ENCODE results near the gene TOX3. TPM values are rescaled to one million over a fixed set of nuclear protein-coding genes. Genes with fewer than 3 reads are reported as not detected.

TOX3 gene
- total RNA-seq (2022; extraction: Qiagen RNA extraction; ENCODE audit: low read depth) = 0.20 to 0.40 TPM (median 0.23 TPM) in 5 replicates

GRCh38 chr16:52547004-52547833 lies at the start of gene TOX3:
Gene TOX3, minus strand, starts transcription at chr16:52547143. Its CDS starts 420 bp downstream, at chr16:52546723.

